Osteocyte (in vitro differentiated cells): Measurements from ENCODE around the gene UVSSA. TPM values are rescaled to one million over a fixed set of nuclear protein-coding genes. Genes with fewer than 3 reads are reported as not detected.

Experiments used
- total RNA-seq: library from RNA; stranded (reverse); gene quantifications from 2 replicates; pipeline ENCODE4 v1.2.1, GENCODE V29; 2021

The UVSSA gene
- total RNA-seq, 1 donor from 2014 or later = 26.7 TPM

Other genes with a start within 250 kb of the UVSSA start
- 3.5 and 3.8 TPM in 2 replicates for gene RNF212, start 233.6 kb upstream of the UVSSA start, total RNA-seq
- gene SPON2, start 174.6 kb upstream of the UVSSA start, total RNA-seq = 149 and 168 TPM in 2 replicates
- 172 and 176 TPM in 2 replicates for gene CTBP1, start 98.1 kb upstream of the UVSSA start, total RNA-seq
- 62.5 and 62.9 TPM in 2 replicates for gene MAEA, start 57.3 kb upstream of the UVSSA start, total RNA-seq
- not detected in 2 replicates for gene NKX1-1, start 59.2 kb downstream of the UVSSA start, total RNA-seq